Measurements from ENCODE around the gene SINHCAF.

SINHCAF gene

DNA sequence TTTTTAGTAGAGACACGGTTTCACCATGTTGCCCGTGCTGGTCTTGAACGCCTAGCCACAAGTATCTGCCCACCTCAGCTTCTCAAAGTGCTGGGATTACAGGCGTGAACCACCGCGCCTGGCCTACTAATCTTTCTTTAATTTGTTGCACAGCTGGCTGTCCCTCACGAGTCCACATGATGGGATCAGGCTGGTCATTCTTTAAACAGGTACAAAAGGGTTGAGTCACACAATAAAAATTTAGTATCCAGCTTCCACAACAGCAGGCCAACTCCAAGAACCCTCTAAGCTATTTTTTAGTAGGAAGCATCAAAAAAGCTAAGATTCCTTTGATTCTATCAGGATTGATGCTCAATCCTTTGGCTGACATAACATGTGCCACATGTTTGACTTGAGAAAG lies 17.8 kb downstream of the SINHCAF start:
- no peak for DNase-seq (ENCODE audit: low read depth in 1 of 2, low spot score in 1 of 2)
- TF ChIP-seq POLR2AphosphoS5 (IDR thresholded peaks at IDR 0.05; ENCODE audit: low read depth) = no peak
- no peak for TF ChIP-seq GABPA (IDR thresholded peaks at IDR 0.05; ENCODE audit: low read depth)
- TF ChIP-seq, protein P1, sequence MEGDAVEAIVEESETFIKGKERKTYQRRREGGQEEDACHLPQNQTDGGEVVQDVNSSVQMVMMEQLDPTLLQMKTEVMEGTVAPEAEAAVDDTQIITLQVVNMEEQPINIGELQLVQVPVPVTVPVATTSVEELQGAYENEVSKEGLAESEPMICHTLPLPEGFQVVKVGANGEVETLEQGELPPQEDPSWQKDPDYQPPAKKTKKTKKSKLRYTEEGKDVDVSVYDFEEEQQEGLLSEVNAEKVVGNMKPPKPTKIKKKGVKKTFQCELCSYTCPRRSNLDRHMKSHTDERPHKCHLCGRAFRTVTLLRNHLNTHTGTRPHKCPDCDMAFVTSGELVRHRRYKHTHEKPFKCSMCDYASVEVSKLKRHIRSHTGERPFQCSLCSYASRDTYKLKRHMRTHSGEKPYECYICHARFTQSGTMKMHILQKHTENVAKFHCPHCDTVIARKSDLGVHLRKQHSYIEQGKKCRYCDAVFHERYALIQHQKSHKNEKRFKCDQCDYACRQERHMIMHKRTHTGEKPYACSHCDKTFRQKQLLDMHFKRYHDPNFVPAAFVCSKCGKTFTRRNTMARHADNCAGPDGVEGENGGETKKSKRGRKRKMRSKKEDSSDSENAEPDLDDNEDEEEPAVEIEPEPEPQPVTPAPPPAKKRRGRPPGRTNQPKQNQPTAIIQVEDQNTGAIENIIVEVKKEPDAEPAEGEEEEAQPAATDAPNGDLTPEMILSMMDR (IDR thresholded peaks at IDR 0.05; ENCODE audit: insufficient read depth, low read length) = no peak
- no peak for TF ChIP-seq SPI1 (IDR thresholded peaks at IDR 0.05; ENCODE audit: borderline replicate concordance, low read depth)
- TF ChIP-seq, protein P2, sequence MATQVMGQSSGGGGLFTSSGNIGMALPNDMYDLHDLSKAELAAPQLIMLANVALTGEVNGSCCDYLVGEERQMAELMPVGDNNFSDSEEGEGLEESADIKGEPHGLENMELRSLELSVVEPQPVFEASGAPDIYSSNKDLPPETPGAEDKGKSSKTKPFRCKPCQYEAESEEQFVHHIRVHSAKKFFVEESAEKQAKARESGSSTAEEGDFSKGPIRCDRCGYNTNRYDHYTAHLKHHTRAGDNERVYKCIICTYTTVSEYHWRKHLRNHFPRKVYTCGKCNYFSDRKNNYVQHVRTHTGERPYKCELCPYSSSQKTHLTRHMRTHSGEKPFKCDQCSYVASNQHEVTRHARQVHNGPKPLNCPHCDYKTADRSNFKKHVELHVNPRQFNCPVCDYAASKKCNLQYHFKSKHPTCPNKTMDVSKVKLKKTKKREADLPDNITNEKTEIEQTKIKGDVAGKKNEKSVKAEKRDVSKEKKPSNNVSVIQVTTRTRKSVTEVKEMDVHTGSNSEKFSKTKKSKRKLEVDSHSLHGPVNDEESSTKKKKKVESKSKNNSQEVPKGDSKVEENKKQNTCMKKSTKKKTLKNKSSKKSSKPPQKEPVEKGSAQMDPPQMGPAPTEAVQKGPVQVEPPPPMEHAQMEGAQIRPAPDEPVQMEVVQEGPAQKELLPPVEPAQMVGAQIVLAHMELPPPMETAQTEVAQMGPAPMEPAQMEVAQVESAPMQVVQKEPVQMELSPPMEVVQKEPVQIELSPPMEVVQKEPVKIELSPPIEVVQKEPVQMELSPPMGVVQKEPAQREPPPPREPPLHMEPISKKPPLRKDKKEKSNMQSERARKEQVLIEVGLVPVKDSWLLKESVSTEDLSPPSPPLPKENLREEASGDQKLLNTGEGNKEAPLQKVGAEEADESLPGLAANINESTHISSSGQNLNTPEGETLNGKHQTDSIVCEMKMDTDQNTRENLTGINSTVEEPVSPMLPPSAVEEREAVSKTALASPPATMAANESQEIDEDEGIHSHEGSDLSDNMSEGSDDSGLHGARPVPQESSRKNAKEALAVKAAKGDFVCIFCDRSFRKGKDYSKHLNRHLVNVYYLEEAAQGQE (IDR thresholded peaks at IDR 0.05; ENCODE audit: insufficient replicate concordance, low read depth) = no peak
- Histone ChIP-seq H3K27me3 (ENCODE audit: insufficient read depth, poor library complexity, severe bottlenecking) (no peaks in the 10 kb centered on the region), H3K4me3 (replicated peaks; ENCODE audit: insufficient read depth, low read length) (no peak overlapping the region), H3K27ac (replicated peaks) (no peak overlapping the region)

DNA sequence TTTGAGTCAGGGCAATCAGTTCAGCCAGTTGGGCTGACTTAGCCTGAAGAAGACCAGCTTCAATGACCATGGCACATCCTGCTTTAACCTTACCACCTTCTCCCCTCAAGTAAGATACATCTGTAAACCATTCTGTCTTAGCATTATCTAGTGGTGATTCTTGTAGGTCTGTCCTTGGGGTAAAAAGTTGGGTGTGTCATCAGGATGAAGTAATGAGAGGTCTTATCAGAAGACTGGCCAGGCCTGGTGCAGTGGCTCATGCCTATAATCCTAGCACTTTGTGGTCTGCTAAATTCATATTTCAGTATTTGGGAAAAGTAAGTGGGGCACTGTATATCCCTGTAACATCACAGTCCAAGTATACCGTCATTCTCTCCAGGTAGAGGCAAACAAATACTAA lies 19.1 kb downstream of the SINHCAF start:
- Histone ChIP-seq H3K27ac (replicated peaks) (no peak overlapping the region), H3K27me3 (ENCODE audit: insufficient read depth, poor library complexity, severe bottlenecking) (no peaks in the 10 kb centered on the region), H3K4me3 (replicated peaks; ENCODE audit: insufficient read depth, low read length) (no peak overlapping the region)
- TF ChIP-seq, protein P2 (IDR thresholded peaks at IDR 0.05; ENCODE audit: insufficient replicate concordance, low read depth) = no peak
- no peak for TF ChIP-seq GABPA (IDR thresholded peaks at IDR 0.05; ENCODE audit: low read depth)
- no peak for TF ChIP-seq SPI1 (IDR thresholded peaks at IDR 0.05; ENCODE audit: borderline replicate concordance, low read depth)
- no peak for DNase-seq (ENCODE audit: low read depth in 1 of 2, low spot score in 1 of 2)

DNA sequence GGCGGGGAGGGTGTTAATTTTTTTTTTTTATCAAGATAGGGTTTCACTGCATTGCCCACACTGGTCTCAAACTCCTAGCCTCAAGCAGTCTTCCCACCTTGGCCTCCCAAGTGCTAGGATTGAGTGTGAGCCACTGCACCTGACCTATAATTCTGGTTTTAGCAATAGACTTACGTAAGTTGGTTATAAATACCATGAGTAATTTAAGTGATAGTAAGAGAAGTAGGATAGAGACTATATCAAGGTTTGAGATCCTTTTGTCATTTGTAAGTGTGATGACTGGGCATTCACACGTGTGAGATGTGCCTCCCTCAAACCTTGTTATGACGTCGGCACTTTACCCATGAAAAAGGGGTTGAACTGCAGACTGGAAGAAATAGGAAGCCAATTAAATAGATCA lies 22.5 kb downstream of the SINHCAF start:
- no peak for DNase-seq (ENCODE audit: low read depth in 1 of 2, low spot score in 1 of 2)
- TF ChIP-seq, protein P1 (IDR thresholded peaks at IDR 0.05; ENCODE audit: insufficient read depth, low read length) = no peak
- TF ChIP-seq SPI1 (IDR thresholded peaks at IDR 0.05; ENCODE audit: borderline replicate concordance, low read depth) (no peak), GABPA (IDR thresholded peaks at IDR 0.05; ENCODE audit: low read depth) (no peak), POLR2AphosphoS5 (IDR thresholded peaks at IDR 0.05; ENCODE audit: low read depth) (no peak)
- TF ChIP-seq, protein P2 (IDR thresholded peaks at IDR 0.05; ENCODE audit: insufficient replicate concordance, low read depth) = no peak
- Histone ChIP-seq H3K27ac (replicated peaks) (no peak overlapping the region), H3K4me3 (replicated peaks; ENCODE audit: insufficient read depth, low read length) (no peak overlapping the region), H3K27me3 (ENCODE audit: insufficient read depth, poor library complexity, severe bottlenecking) (no peaks in the 10 kb centered on the region)
